A549 (cell line): ENCODE data around the gene SGSM2. TPM values are rescaled to one million over a fixed set of nuclear protein-coding genes. Genes with fewer than 3 reads are reported as not detected.

Source experiments
- ATAC-seq, 2 experiments: fragments of 200-7000 bp in 1 of 2; fragments of >200 bp in 1 of 2; cut with Nextera tagmentation in 1 of 2; cut with Tn5 transposase in 1 of 2; 3 replicates each; pipeline versions ENCODE4 v1.8.0 to v1.9.1; 2018 to 2020; ENCODE audit warnings: mild to moderate bottlenecking in 1 of 2, moderate library complexity in 1 of 2
- CTCF ChIA-PET: fragments of 300-600 bp; sonication (Branson Sonifier 250); formaldehyde crosslinking; extraction: SDS; loops from one replicate; lab custom pipeline; 2021; ENCODE audit warnings: antibody characterized with exemption, inconsistent platforms; lab: Yijun Ruan, JAX
- POLR2A ChIA-PET: fragments of 350-600 bp; formaldehyde crosslinking; extraction: SDS; loops from one replicate; lab custom pipeline; 2021; ENCODE audit warnings: antibody characterized with exemption, inconsistent platforms; lab: Yijun Ruan, JAX
- DNase-seq, 2 experiments: peaks; one replicate each; pipeline versions ENCODE4 v3.0.0 to v3.0.0-alpha.2; 2011 to 2016; ENCODE audit warnings: low read depth in 1 of 2, low spot score in 1 of 2
- FAIRE-seq: peaks from 2 replicates; lab custom pipeline; 2011; peaks lifted over from hg19 to GRCh38; lab: Jason Lieb, UNC
- H3K27ac ChIP-seq, 2 experiments: fragments of >200 bp; sonication (Bioruptor Twin); formaldehyde crosslinking; 3 replicates each; pipeline ENCODE4 v1.5.1; 2016 to 2017
- H3K4me1 ChIP-seq: fragments of >200 bp; sonication (Bioruptor Twin); formaldehyde crosslinking; 3 replicates; pipeline ENCODE4 v1.6.1; 2016
- H3K4me2 ChIP-seq: fragments of >200 bp; sonication (Bioruptor Twin); formaldehyde crosslinking; 3 replicates; pipeline ENCODE4 v1.6.1; 2016
- H3K4me3 ChIP-seq: fragments of >200 bp; sonication (Bioruptor Twin); formaldehyde crosslinking; 3 replicates; pipeline ENCODE4 v1.5.1; 2016
- H3K9me3 ChIP-seq: fragments of >200 bp; sonication (Bioruptor Twin); formaldehyde crosslinking; 3 replicates; pipeline ENCODE4 v1.6.1; 2016
- CBX8 ChIP-seq: fragments of 200-600 bp; sonication (generic); IDR thresholded peaks from 2 replicates; pipeline ENCODE4 v1.6.1; 2016
- CEBPB ChIP-seq, 2 experiments: fragments of >200 bp in 1 of 2; sonication (Bioruptor Twin) in 1 of 2; formaldehyde crosslinking in 1 of 2; IDR thresholded peaks; 2 replicates each; pipeline ENCODE4 v1.6.1; 2012 to 2016
- EHF ChIP-seq: fragments of 250-450 bp; sonication (Bioruptor Pico); IDR thresholded peaks from 2 replicates; pipeline ENCODE4 v1.5.0; 2020; ENCODE audit warnings: mild to moderate bottlenecking
- EP300 ChIP-seq, 2 experiments: fragments of >200 bp; sonication (Bioruptor Twin); formaldehyde crosslinking; IDR thresholded peaks; 2 replicates in 1 of 2; 3 replicates in 1 of 2; pipeline ENCODE4 v1.6.1; 2016 to 2017
- ESRRA ChIP-seq: fragments of 150-350 bp; IDR thresholded peaks from 2 replicates; pipeline ENCODE4 v1.6.1; 2014; ENCODE audit warnings: mild to moderate bottlenecking, low read length, borderline replicate concordance
- FOSB ChIP-seq: fragments of 250-450 bp; sonication (Bioruptor Pico); IDR thresholded peaks from 2 replicates; pipeline ENCODE4 v1.5.0; 2020; ENCODE audit warnings: mild to moderate bottlenecking, moderate library complexity
- FOXS1 ChIP-seq: fragments of 250-450 bp; sonication (Bioruptor Pico); IDR thresholded peaks from 2 replicates; pipeline ENCODE4 v1.5.0; 2020; ENCODE audit warnings: mild to moderate bottlenecking, moderate library complexity
- HMGXB4 ChIP-seq: fragments of 250-450 bp; sonication (Bioruptor Pico); IDR thresholded peaks from 2 replicates; pipeline ENCODE4 v1.5.0; 2021; ENCODE audit warnings: mild to moderate bottlenecking, moderate library complexity, borderline replicate concordance
- HOXA7 ChIP-seq: fragments of 250-450 bp; sonication (Bioruptor Pico); IDR thresholded peaks from 2 replicates; pipeline ENCODE4 v1.5.0; 2020; ENCODE audit warnings: mild to moderate bottlenecking, moderate library complexity
- HOXB13 ChIP-seq: fragments of 250-450 bp; sonication (Bioruptor Pico); IDR thresholded peaks from 2 replicates; pipeline ENCODE4 v1.5.0; 2020; ENCODE audit warnings: low read depth, mild to moderate bottlenecking, moderate library complexity
- JUN ChIP-seq, 2 experiments: fragments of >200 bp; sonication (Bioruptor Twin); formaldehyde crosslinking; IDR thresholded peaks; 2 replicates in 1 of 2; 3 replicates in 1 of 2; pipeline ENCODE4 v1.6.1; 2016 to 2017
- KDM1A ChIP-seq: fragments of 200-600 bp; sonication (generic); IDR thresholded peaks from 2 replicates; pipeline ENCODE4 v1.6.1; 2016; ENCODE audit warnings: low read depth, mild to moderate bottlenecking
- KDM5A ChIP-seq: fragments of 200-600 bp; sonication (generic); IDR thresholded peaks from 2 replicates; pipeline ENCODE4 v1.6.1; 2016; ENCODE audit warnings: antibody characterized with exemption, mild to moderate bottlenecking
- NR3C1 ChIP-seq: fragments of >200 bp; sonication (Bioruptor Twin); formaldehyde crosslinking; IDR thresholded peaks from 3 replicates; pipeline ENCODE4 v1.6.1; 2017
- PBX3 ChIP-seq: IDR thresholded peaks from 2 replicates; pipeline ENCODE4 v1.6.1; 2012
- PHF8 ChIP-seq: fragments of 200-600 bp; sonication (generic); IDR thresholded peaks from 2 replicates; pipeline ENCODE4 v1.6.1; 2016; ENCODE audit warnings: low read depth, mild to moderate bottlenecking, antibody characterized with exemption, moderate library complexity, borderline replicate concordance
- POLR2A ChIP-seq: IDR thresholded peaks from 2 replicates; pipeline ENCODE4 v1.6.1; 2012; ENCODE audit warnings: mild to moderate bottlenecking, low read length
- POLR2AphosphoS2 ChIP-seq: conservative IDR thresholded peaks from 2 replicates; pipeline ENCODE4 v1.6.1; 2012; ENCODE audit warnings: low read length, improper control_type of control experiment, inconsistent platforms
- RAD21 ChIP-seq, 2 experiments: fragments of >200 bp in 1 of 2; sonication (Bioruptor Twin) in 1 of 2; formaldehyde crosslinking in 1 of 2; IDR thresholded peaks in 1 of 2; conservative IDR thresholded peaks in 1 of 2; 2 replicates in 1 of 2; 3 replicates in 1 of 2; pipeline ENCODE4 v1.6.1; 2012 to 2018; ENCODE audit warnings: inconsistent platforms in 1 of 2
- RARB ChIP-seq: fragments of 250-450 bp; sonication (Bioruptor Pico); IDR thresholded peaks from 2 replicates; pipeline ENCODE4 v1.8.0; 2021; ENCODE audit warnings: mild to moderate bottlenecking, moderate library complexity
- RCOR1 ChIP-seq: fragments of 150-350 bp; IDR thresholded peaks from 2 replicates; pipeline ENCODE4 v1.6.1; 2014; ENCODE audit warnings: antibody characterized with exemption, low read length, low read depth
- SMC3 ChIP-seq: fragments of >200 bp; sonication (Bioruptor Twin); formaldehyde crosslinking; IDR thresholded peaks from 3 replicates; pipeline ENCODE4 v1.6.1; 2018; ENCODE audit warnings: inconsistent platforms
- SREBF2 ChIP-seq: fragments of 450-650 bp; IDR thresholded peaks from 2 replicates; pipeline ENCODE4 v1.6.1; 2014; ENCODE audit warnings: mild to moderate bottlenecking, moderate library complexity
- TFCP2L1 ChIP-seq: fragments of 250-450 bp; sonication (Bioruptor Pico); IDR thresholded peaks from 2 replicates; pipeline ENCODE4 v1.5.0; 2021; ENCODE audit warnings: mild to moderate bottlenecking
- TP53 ChIP-seq: fragments of 250-450 bp; sonication (Bioruptor Pico); IDR thresholded peaks from 2 replicates; pipeline ENCODE4 v1.5.0; 2021; ENCODE audit warnings: mild to moderate bottlenecking, moderate library complexity
- ZFP36 ChIP-seq: fragments of 450-650 bp; IDR thresholded peaks from 2 replicates; pipeline ENCODE4 v1.6.1; 2014; ENCODE audit warnings: borderline replicate concordance; ENCODE audit not compliant: partially characterized antibody
- ZNF302 ChIP-seq: fragments of 250-450 bp; sonication (Bioruptor Pico); IDR thresholded peaks from 2 replicates; pipeline ENCODE4 v1.9.0; 2021; ENCODE audit warnings: inconsistent platforms, mild to moderate bottlenecking, moderate library complexity
- WGBS: methylation state at CpG from one replicate; pipeline ENCODE4 v1.1.6; 2017; ENCODE audit errors: missing lambda C conversion rate; 5-methylcytosine and 5-hydroxymethylcytosine counted together
- polyA plus RNA-seq, 4 experiments: library from polyadenylated mRNA; depleted of rRNA in 3 of 4; stranded (reverse); fragments of >200 nt; fragmentation: RNase III in 1 of 4; extraction: RNeasy Plus Mini Kit Qiagen cat#74134 plus additional on column Dnase treatment in 1 of 4; gene quantifications; 2 replicates in 3 of 4; 3 replicates in 1 of 4; pipeline ENCODE4 v1.2.3, GENCODE V29; 2011 to 2017
- TF ChIP-seq, protein P1 (sequence below): IDR thresholded peaks from 2 replicates; pipeline ENCODE4 v1.6.1; 2012; ENCODE audit warnings: low read depth, borderline replicate concordance
- TF ChIP-seq, protein P2 (sequence below): fragments of 150-350 bp; IDR thresholded peaks from 2 replicates; pipeline ENCODE4 v1.6.1; 2014; ENCODE audit warnings: low read depth, mild to moderate bottlenecking, low read length
- TF ChIP-seq, protein P3 (sequence below): IDR thresholded peaks from 2 replicates; pipeline ENCODE4 v1.6.1; 2012
- TF ChIP-seq, protein P4 (sequence below): fragments of 450-650 bp; IDR thresholded peaks from 2 replicates; pipeline ENCODE4 v1.6.1; 2014; ENCODE audit warnings: antibody characterized with exemption

Gene SGSM2
- polyA plus RNA-seq, 2 of the 4 experiments (the other 2 are of a cell fraction): 24.9 to 53.3 TPM

DNA sequence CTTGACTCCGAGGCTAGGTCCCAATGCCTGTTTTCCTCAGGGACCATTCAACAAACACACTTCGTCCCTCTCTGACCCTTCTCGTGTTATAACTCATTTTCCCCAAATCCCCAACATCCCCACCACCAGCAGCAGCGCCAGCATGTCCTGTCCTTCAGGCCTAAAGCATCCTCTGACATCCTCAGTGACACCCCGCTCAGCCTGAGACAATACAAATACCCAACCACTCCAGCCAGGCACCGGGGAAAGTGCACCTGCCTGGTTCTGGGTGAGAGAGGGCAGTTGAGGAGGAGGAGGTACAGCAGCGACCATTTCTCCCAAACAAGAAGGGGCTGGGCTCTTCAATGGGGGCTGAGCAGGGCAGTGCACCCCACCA, 58.9 kb downstream of the SGSM2 start:
- H3K4me2 ChIP-seq: peak overlapping the region; percentile 99
- TF ChIP-seq ZFP36 (no peak), NR3C1 (no peak), KDM1A (no peak), KDM5A (no peak), RCOR1 (no peak), PHF8 (no peak), ESRRA (no peak), CBX8 (no peak), TP53 (peak; percentile 60; the same call in 1 of the 2 replicates), SREBF2 (no peak), FOXS1 (CRISPR knock-in tag) (0 out of 2 replicates have a peak, but pooled peaks have one; percentile 23), EHF (CRISPR knock-in tag) (0 out of 2 replicates have a peak, but pooled peaks have one; percentile 6), RAD21 (conservative IDR thresholded peaks at IDR 0.05 in 1 of 2, IDR thresholded peaks at IDR 0.05 in 1 of 2) (no peak), CEBPB (IDR thresholded peaks at IDR 0.05) (no peak), HMGXB4 (no peak), RARB (CRISPR knock-in tag) (no peak), FOSB (0 out of 2 replicates have a peak, but pooled peaks have one; percentile 77), HOXB13 (CRISPR knock-in tag) (no peak), ZNF302 (no peak), EP300 (IDR thresholded peaks at IDR 0.05) (no peak), HOXA7 (no peak; the same call in 1 of the 2 replicates)
- TF ChIP-seq, protein P1, sequence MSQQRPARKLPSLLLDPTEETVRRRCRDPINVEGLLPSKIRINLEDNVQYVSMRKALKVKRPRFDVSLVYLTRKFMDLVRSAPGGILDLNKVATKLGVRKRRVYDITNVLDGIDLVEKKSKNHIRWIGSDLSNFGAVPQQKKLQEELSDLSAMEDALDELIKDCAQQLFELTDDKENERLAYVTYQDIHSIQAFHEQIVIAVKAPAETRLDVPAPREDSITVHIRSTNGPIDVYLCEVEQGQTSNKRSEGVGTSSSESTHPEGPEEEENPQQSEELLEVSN: no peak
- TF ChIP-seq, protein P2, sequence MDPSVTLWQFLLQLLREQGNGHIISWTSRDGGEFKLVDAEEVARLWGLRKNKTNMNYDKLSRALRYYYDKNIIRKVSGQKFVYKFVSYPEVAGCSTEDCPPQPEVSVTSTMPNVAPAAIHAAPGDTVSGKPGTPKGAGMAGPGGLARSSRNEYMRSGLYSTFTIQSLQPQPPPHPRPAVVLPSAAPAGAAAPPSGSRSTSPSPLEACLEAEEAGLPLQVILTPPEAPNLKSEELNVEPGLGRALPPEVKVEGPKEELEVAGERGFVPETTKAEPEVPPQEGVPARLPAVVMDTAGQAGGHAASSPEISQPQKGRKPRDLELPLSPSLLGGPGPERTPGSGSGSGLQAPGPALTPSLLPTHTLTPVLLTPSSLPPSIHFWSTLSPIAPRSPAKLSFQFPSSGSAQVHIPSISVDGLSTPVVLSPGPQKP: no peak
- TF ChIP-seq, all 56 proteins: peak for 4
- FAIRE-seq (no peak), ATAC-seq (no peak), DNase-seq (no peak)
- Histone ChIP-seq H3K4me3 (peak overlapping the region; percentile 42), H3K27ac (peak overlapping the region; percentile 95 to 97), H3K9me3 (no peaks in the 10 kb centered on the region), H3K4me1 (peaks cover 56% of the 10 kb centered on the region)
- ChIA-PET CTCF (interaction anchor here (1.0 to 24.9 kb wide), 4 partner anchors 11 to 29 kb away, joined by 3 to 1099 read pairs (median 10); partner anchors contain the start of gene MNT), POLR2A (interaction anchor here (0.5 kb wide), 1 partner anchor 53 kb away, joined by 3 read pairs; no protein-coding TSS in a partner anchor)
- 35% methylated on average over 7 of the region's 7 CpGs for WGBS

GRCh38 chr17:2396568-2397246, 59.4 kb downstream of the SGSM2 start:
- H3K4me3 ChIP-seq: peak overlapping the region; percentile 42
- POLR2A ChIA-PET: no interaction called here
- H3K4me1 ChIP-seq: peaks cover 52% of the 10 kb centered on the region
- H3K4me2 ChIP-seq: peak overlapping the region; percentile 99
- peak; percentile 25; the same call in 1 of the 2 replicates for TF ChIP-seq POLR2A
- peak; percentile 36; the same call in 1 of the 2 replicates for TF ChIP-seq PBX3
- TF ChIP-seq POLR2AphosphoS2: peak; percentile 44; the same call in 1 of the 2 replicates
- TF ChIP-seq, protein P3, sequence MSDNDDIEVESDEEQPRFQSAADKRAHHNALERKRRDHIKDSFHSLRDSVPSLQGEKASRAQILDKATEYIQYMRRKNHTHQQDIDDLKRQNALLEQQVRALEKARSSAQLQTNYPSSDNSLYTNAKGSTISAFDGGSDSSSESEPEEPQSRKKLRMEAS: 0 out of 2 replicates have a peak, but pooled peaks have one; percentile 46
- TF ChIP-seq ZNF302: no peak
- no peak for TF ChIP-seq KDM1A
- TF ChIP-seq, protein P4, sequence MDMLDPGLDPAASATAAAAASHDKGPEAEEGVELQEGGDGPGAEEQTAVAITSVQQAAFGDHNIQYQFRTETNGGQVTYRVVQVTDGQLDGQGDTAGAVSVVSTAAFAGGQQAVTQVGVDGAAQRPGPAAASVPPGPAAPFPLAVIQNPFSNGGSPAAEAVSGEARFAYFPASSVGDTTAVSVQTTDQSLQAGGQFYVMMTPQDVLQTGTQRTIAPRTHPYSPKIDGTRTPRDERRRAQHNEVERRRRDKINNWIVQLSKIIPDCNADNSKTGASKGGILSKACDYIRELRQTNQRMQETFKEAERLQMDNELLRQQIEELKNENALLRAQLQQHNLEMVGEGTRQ: 0 out of 2 replicates have a peak, but pooled peaks have one; percentile 10
- TF ChIP-seq TFCP2L1 (CRISPR knock-in tag): peak; percentile 92
- no peak for TF ChIP-seq SMC3
- peak in 1 of 2 experiments; percentile 52; a peak in 2 of 5 replicates for TF ChIP-seq JUN (IDR thresholded peaks at IDR 0.05)
- peak overlapping the region; percentile 95 to 97 for H3K27ac ChIP-seq
- FAIRE-seq (peak; percentile 89), DNase-seq (peak; percentile 86 to 98), ATAC-seq (peak; percentile 10 to 60)
- CTCF ChIA-PET: interaction anchor here (0.9 to 28.1 kb wide), 6 partner anchors 10 to 61 kb away, joined by 3 to 1099 read pairs (median 60); partner anchors contain the start of gene MNT
- H3K9me3 ChIP-seq: no peaks in the 10 kb centered on the region
- 15% methylated on average over 19 of the region's 34 CpGs for WGBS
